GM11168 (cell line): ENCODE data around the gene DNTTIP2.
"Not testable (repeated sequence)": the region's sequence is repeated elsewhere in the genome, so short reads cannot be mapped to it uniquely, and the experiment has no call there.

Experiments
- in situ Hi-C: fragments of 300-500 bp; cut with MboI; formaldehyde crosslinking; loops from one replicate; pipeline ENCODE4 v1.12.0; 2022; ENCODE audit warnings: low sequenced_read_pairs; ENCODE audit not compliant: unreplicated experiment

DNTTIP2 gene

GRCh38 chr1:93878889-93879586 is at the start of gene DNTTIP2:
DNTTIP2 (minus strand) TSS chr1:93879206; CDS start chr1:93879148, 58 bp downstream.
- in situ Hi-C loops, result no loop called here

GRCh38 chr1:93925206-93925605 is 46.2 kb upstream of the DNTTIP2 start:
- in situ Hi-C loops, result no loop called here

- in situ Hi-C loops, result no loop called here
Measured at GRCh38 chr1:93919780-93920179, 40.8 kb upstream of the DNTTIP2 start.

GRCh38 chr1:93917302-93917701 is 38.3 kb upstream of the DNTTIP2 start:
- in situ Hi-C loops, result no loop called here

GRCh38 chr1:93910880-93911279 is 31.9 kb upstream of the DNTTIP2 start:
- in situ Hi-C loops, result not testable (repeated sequence)

GRCh38 chr1:93910305-93910704 is 31.3 kb upstream of the DNTTIP2 start:
- in situ Hi-C loops, result no loop called here

- in situ Hi-C loops, result no loop called here
Measured at GRCh38 chr1:93909146-93910050, 30.4 kb upstream of the DNTTIP2 start, which contains the start of gene GCLM. GCLM (minus strand) TSS chr1:93909430; CDS start chr1:93909163, 267 bp downstream.

GRCh38 chr1:93908394-93909145 is 29.6 kb upstream of the DNTTIP2 start:
- in situ Hi-C loops, result no loop called here

- in situ Hi-C loops, result no loop called here
Measured at GRCh38 chr1:93907718-93908117, 28.7 kb upstream of the DNTTIP2 start.

- in situ Hi-C loops, result no loop called here
Measured at GRCh38 chr1:93906480-93906879, 27.5 kb upstream of the DNTTIP2 start.

GRCh38 chr1:93905734-93906133 is 26.7 kb upstream of the DNTTIP2 start:
- in situ Hi-C loops, result no loop called here

GRCh38 chr1:93905051-93905450 is 26.0 kb upstream of the DNTTIP2 start:
- in situ Hi-C loops, result no loop called here

- in situ Hi-C loops, result no loop called here
Measured at GRCh38 chr1:93904228-93904627, 25.2 kb upstream of the DNTTIP2 start.

- in situ Hi-C loops, result no loop called here
Measured at GRCh38 chr1:93900723-93901504, 21.9 kb upstream of the DNTTIP2 start.

- in situ Hi-C loops, result no loop called here
Measured at GRCh38 chr1:93899543-93900207, 20.7 kb upstream of the DNTTIP2 start.

- in situ Hi-C loops, result no loop called here
Measured at GRCh38 chr1:93888900-93889299, 9.9 kb upstream of the DNTTIP2 start.

- in situ Hi-C loops, result no loop called here
Measured at GRCh38 chr1:93882269-93882668, 3.3 kb upstream of the DNTTIP2 start.

GRCh38 chr1:93880731-93881130 is 1.7 kb upstream of the DNTTIP2 start:
- in situ Hi-C loops, result no loop called here

GRCh38 chr1:93878501-93878888 is 511 bp downstream of the DNTTIP2 start:
- in situ Hi-C loops, result no loop called here
